ENCODE data around the gene RWDD1.

DNA sequence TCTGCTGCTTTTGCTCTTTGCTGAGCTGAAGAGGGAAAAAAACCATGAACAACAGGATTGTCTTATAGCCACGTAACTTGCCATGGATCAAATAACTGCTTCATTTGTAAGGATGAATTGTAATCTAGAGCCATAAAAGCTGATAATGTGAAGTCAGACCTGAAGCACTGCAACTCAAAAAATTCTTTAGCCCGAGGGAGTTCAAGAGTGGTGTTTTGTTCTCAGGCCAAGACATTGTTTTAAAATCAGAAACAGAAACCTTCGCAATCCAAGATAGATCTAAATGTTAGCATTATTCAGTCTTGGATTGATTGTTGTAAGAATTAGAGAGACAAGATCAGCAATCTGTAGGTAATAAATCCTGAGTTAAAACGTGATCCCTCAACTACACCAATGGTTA is 25.7 kb upstream of the RWDD1 start, which contains the start of gene TRAPPC3L:
- no peak for TF ChIP-seq CTCF (IDR thresholded peaks at IDR 0.05)
- TF ChIP-seq EP300 (IDR thresholded peaks at IDR 0.05): no peak
- no peak for TF ChIP-seq POLR2A (IDR thresholded peaks at IDR 0.05)
- TF ChIP-seq POLR2AphosphoS5 (IDR thresholded peaks at IDR 0.05): no peak
